H54 (cell line): ENCODE results near the gene DR1.

Experiments
- DNase-seq: peaks from one replicate; pipeline ENCODE4 v3.0.0; 2011; ENCODE audit warnings: low spot score, mixed read lengths; ENCODE audit not compliant: insufficient read length
- FAIRE-seq: peaks from 3 replicates; lab custom pipeline; 2011; peaks lifted over from hg19 to GRCh38; lab: Jason Lieb, UNC
- POLR2A ChIP-seq: IDR thresholded peaks from 2 replicates; pipeline ENCODE4 v1.6.1; 2011; ENCODE audit warnings: low read depth, mild to moderate bottlenecking, low read length

Gene DR1

DNA sequence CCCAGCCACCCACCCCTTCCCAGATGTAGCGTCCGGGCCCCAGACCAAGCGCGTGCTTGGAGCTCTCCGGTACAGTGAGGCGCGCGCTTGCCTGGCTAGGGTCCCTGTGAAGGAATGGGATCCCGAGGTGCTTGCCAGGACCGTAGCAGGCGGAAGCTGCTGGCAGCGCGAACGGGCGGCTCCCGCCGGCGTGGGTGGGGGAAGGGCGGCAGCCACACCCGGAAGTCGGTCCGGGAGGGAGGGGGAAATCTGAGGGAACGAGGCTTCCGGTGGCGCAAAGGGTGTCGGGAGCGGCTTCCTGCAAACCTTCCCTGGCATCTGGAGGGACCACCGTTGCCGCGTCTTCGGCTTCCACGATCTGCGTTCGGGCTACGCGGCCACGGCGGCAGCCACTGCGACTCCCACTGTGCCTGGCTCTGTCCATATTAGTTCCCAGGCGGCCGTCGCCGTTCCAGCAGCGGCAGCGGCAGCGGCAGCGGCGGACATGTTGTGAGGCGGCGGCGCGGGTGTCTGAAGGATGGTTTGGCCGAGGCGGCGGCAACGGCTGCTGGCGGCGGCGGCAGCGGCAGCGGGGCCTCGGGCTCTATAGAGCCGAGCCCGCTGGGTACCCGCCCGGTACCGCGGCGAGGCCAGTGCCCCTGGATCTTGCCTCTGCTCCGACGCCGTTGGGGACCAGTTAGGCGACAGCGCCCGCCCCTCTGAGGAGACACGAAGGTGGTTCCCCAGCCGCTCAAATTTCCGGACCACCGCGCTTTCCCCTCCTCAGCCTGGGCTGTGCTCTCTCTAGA is at the start of gene DR1:
DR1 (plus strand) TSS at position 275 of the 788 bp plus-strand sequence. CDS start 739 bp downstream, outside the sequence.
- DNase-seq (peak; percentile 74), FAIRE-seq (peak; percentile 89)
- TF ChIP-seq POLR2A = peak; percentile 83

DNA sequence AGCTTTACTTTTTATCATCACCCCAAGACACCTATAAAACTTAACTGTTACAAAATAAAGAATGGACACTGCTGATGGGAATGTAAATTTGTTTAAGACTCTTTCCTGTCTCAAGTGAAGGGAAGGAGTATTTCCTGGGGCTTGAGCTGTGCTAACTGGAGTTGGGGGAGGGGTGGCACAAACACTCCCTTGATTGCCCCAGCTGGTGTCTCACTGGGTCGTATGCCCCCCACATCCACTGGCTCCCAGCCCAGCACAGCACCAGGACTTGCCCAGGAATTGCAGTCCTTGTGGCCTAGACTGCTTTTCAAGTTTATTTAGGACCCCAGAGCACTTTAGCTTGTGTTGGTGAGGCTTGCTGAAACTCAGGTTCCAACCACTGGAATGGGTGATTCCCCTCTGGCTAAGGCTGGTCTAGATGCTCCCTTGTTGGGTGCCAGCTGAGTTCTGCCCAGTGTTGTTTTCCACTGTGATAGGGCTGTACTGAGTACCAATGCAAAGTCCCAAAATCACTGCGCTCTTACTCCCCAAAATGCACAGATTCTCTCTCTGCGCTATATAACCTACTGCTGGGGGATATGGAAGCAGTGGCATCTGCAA is 49.1 kb upstream of the DR1 start:
- TF ChIP-seq POLR2A = no peak
- FAIRE-seq (no peak), DNase-seq (no peak)

DNA sequence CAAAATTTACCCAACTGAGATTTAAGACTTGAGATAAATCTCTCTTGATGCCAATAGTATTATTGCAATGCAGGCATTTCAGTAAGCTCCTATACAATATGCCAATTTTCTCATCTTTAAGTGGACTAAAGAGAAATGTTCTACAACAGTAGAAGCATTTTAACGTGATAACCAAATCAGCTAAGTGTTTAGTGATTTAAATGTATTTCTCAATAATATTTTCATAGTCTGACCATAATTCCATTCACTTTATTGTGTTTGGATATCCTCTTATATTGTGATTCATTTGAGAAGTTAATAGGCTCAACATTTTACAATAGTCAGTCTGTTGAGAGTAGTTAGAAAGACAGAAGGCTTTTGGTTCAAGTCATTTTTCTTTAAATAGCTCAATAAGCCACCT is 44.6 kb upstream of the DR1 start:
- DNase-seq = no peak
- no peak for FAIRE-seq

DNA sequence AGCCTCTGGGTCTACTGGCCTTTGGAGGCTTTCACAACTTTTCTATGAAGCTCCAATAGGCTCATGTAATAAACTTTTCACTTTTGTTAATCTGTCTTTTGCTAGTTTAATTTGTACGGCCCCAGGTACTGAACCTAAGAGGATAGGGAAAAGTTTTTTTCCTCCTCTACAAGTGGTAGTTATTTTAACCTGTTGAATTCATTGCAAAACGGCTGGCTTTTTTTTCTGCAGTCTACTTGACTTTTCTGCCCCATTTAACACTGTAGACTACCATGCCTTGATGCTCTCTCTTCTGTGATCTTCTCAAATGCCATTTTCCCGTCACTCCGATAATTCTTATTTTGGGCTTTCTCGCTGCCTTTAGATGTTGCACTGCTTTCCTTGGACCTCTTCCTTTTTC is 43.6 kb upstream of the DR1 start:
- DNase-seq = no peak
- no peak for TF ChIP-seq POLR2A
- FAIRE-seq = no peak

More for the DNA sequence above, 44.6 kb upstream of the DR1 start:
- no peak for TF ChIP-seq POLR2A

DNA sequence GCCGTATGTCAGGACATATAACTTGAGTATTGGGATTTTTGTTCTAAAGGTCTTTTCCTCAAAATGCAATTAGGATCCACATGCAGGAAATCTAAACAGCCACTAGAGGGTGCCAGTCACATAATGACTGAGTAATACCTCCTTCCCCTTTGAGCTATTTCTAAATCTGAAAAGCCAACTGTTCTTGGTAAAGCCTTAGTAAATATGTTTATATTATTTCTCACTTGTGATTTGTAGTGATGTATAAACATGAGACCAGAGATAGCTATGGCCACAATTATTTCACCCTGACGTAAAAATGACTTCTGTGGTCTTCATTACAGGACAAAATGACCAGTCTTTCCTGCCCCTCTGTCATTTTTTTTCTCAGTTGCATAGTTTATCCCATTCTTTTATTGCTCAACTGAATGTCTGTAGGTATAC is 41.0 kb upstream of the DR1 start:
- DNase-seq (peak; percentile 13), FAIRE-seq (peak; percentile 78)
- TF ChIP-seq POLR2A = no peak

DNA sequence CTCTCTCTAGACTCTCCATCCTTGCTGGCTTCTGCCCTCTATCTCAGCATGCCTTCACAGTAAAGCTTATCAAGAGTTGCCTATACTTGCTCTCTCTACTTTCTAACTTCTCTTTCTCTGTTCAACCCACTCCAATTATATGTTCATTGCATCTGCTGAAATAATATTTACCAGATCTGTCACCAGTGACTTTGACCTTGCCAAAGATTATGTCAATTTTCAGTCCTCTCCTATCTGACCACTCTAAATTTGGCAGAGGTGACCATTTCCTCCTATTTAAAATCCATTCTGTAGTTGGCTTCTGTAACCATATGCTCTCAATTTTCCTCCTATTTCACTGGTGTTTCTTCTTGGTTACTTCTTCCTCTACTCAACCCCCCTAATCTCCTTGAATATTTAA is 38.8 kb upstream of the DR1 start:
- TF ChIP-seq POLR2A = no peak
- FAIRE-seq (no peak), DNase-seq (no peak)

DNA sequence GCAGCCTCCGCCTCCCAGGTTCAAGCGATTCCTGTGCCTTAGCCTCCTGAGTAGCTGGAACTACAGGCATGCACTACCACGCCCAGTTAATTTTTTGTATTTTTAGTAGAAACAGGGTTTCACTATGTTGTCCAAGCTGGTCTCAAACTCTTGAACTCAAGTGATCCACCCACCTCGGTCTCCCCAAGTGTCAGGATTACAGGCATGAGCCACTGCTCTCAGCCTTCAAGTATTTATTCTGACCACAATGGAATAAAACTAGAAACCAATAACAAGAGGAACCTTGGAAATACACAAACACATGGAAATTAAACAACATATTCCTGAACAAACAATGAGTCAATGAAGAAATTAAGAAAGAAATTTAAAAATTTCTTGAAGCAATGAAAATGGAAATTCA is 32.7 kb upstream of the DR1 start:
- FAIRE-seq = no peak
- no peak for TF ChIP-seq POLR2A
- no peak for DNase-seq

DNA sequence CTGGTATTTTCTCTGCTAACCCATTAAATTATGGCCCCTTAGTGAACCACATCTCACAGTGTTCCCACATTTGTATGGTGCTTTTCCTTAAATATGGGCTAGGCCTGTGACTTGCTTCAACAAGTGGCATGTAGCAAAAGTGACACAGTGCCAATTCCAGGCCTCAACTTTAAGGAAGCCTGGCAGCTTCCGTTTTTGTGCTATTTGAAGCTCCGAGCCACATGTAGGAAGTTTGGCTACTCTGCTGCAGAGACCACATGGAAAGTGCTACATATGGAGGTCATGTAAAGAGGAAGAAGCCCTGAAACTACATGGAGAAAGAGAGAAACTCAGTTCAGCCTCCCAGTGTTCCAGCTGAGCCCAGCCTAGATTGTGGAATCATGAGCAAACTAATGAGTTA is 28.5 kb upstream of the DR1 start:
- DNase-seq = no peak
- FAIRE-seq = no peak
- no peak for TF ChIP-seq POLR2A

DNA sequence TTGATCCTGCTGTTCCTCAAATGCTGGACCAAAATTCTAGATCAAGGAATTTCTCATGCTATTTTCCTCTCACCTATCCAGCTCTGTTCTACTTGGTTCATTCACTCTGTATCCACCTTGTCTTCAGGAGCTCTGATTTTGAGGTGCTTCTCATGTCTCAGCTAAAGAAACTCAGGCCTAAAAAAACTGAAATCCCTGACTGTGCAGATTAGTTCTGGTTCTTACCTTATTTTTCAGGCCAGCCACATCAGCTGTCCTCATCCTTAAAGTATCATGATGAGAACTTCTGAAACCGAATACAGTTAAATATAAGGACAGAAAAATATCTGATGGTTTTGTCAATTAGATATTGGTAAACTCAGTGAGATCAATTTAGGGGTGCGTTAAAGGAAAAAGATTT is 27.8 kb upstream of the DR1 start:
- FAIRE-seq = no peak
- no peak for DNase-seq
- TF ChIP-seq POLR2A = no peak

DNA sequence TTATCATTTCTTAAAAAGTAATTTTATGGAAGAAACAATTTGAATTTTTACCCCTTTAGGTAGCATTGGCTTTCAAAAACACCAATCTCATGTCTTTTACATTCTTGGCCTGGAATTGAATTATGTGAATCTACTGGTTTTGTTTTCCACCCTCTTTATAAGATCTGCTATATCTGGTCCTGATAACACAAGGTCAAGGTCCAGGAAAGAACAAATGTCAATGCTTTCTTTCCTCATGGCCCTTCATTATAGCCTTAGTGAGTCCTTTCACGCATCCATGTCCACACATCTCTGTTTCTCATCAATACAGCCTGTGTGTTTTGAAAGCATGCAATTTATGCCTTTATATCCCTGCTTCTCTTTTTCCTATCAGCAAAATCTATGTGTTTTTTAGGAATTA is 24.0 kb upstream of the DR1 start:
- no peak for TF ChIP-seq POLR2A
- FAIRE-seq (no peak), DNase-seq (no peak)

DNA sequence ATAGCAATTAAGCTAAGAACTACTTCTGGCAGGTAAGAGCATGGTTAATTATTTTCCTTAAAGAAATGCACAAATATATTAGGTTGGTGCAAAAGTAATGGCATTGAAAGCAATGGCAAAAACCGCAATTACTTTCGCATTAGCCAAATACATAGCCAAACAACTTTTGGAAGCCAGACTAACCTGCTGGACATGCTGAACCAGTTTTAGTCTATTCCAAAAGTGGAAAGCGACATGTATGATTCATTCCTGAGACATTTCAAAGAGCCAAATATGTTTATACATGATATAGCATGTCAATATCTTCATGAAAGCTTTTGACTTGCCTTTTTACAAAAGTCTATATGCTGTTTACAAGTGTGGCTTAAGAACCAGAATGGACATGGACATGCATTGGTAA is 23.4 kb upstream of the DR1 start:
- DNase-seq (no peak), FAIRE-seq (peak; percentile 45)
- no peak for TF ChIP-seq POLR2A

DNA sequence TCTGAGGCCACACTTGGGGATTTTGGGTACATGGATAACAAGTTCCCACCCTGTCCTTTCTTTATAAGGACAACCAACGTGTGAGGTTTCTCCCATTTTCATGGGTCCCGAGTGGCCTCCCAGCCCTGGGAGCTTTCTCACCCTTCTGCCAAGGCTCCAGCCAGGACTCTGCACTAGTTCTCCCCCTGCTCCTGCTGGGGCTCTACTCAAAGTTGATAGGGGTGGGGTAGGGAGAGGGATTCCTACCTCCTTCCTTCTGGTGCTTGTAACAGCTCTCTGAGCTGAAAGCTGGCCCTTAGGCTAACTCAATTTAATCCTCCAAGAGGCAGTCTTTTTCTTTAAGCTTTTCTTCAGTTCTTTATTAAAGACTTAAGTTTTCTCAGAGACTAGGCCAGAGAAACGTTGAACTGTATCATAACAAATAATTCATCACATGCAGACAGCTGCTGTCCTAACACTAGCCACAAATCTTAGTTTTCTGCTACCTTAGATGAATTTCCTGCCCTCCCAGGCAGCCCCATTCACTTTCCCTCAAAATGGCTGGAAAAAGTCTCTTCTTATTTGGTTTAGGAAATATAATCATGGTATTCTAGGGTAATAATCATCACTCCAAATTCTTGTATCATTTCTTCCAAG is 22.4 kb upstream of the DR1 start:
- no peak for DNase-seq
- TF ChIP-seq POLR2A = no peak
- FAIRE-seq = no peak

DNA sequence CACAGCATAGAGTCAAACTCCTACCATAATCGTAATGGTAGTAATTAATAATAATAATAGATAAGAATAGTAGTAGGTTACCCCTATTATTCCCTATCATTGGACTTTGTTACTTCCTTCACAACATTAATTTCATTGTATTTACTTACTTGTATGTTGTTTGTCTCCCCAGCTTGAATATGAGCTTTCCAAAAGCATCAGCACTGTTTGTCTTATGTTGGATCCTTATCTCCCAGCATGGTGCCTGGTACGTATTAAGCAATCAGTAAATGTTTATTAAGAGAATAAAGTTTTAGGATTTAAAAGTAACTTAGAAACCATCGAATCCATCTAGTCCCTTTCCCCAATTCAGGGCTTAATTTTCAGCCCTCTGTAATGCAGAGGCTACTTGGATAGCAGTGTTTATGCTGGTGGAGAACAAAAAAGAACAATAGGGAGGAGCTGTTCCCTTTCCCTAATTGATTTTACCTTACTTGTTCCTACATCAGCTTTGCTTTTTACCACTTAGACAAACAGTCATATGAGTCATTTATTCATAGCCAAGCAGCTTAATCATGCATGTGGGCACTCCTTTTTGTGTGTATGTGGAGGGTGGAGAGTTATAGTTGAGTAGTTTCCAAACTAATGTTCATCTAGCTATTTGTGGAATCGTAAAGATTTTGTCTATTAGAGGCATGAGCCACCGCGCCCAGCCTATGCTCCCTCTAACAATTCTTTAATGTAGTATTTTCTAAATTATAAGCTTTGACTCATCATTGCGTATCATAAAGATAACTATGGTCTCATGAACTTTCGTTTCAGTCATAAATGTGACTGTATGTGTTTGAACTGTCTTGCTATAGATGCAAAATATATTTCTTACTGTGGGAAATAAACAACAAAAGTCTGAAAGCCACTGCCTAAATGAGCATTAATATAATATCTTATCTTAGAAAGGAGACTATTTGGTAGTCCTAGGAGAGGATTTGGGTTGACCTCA is 20.9 kb upstream of the DR1 start:
- no peak for TF ChIP-seq POLR2A
- FAIRE-seq (peak; percentile 96), DNase-seq (no peak)
